Stimulated activated effector memory CD8-positive, alpha-beta T cell treated with anti-CD3 and anti-CD28 coated beads, Interleukin-12 subunit alpha, Interleukin-12 subunit beta, amount 100 ng/mL, for 72 hours (primary cell): Measurements from ENCODE around the gene GPR61.
A peak's percentile ranks its signal among the peaks of the same experiment; 100 is the strongest.

ENCODE experiments used
- ATAC-seq: fragments of 150-1000 bp; cut with Tn5 transposase; 2 replicates; pipeline ENCODE4 v1.10.0; 2021
- DNase-seq, 2 donors: peaks; one replicate each; pipeline ENCODE4 v3.0.0; 2021 to 2022; ENCODE audit warnings: low spot score in 2 of 2
- H3K27ac Mint-ChIP-seq: one replicate; pipeline ENCODE4 v1.8.0; 2022; ENCODE audit warnings: mild to moderate bottlenecking, mixed read lengths
- H3K36me3 Mint-ChIP-seq: one replicate; pipeline ENCODE4 v1.8.0; 2022; ENCODE audit warnings: mild to moderate bottlenecking, mixed read lengths
- H3K4me1 Mint-ChIP-seq: one replicate; pipeline ENCODE4 v1.8.0; 2022; ENCODE audit warnings: mixed read lengths
- H3K4me3 Mint-ChIP-seq: one replicate; pipeline ENCODE4 v1.8.0; 2022; ENCODE audit warnings: mild to moderate bottlenecking, mixed read lengths
- H3K9me3 Mint-ChIP-seq: one replicate; pipeline ENCODE4 v1.8.0; 2022; ENCODE audit warnings: mixed read lengths

The GPR61 gene

GRCh38 chr1:109538827-109539555, 681 bp upstream of the GPR61 start:
- no peaks in the 10 kb centered on the region for H3K36me3 Mint-ChIP-seq
- ATAC-seq (no peak), DNase-seq (no peak)
- H3K9me3 Mint-ChIP-seq: no peaks in the 10 kb centered on the region
- H3K4me3 Mint-ChIP-seq: no peak overlapping the region
- H3K4me1 Mint-ChIP-seq: no peaks in the 10 kb centered on the region
- H3K27ac Mint-ChIP-seq: no peak overlapping the region

DNA sequence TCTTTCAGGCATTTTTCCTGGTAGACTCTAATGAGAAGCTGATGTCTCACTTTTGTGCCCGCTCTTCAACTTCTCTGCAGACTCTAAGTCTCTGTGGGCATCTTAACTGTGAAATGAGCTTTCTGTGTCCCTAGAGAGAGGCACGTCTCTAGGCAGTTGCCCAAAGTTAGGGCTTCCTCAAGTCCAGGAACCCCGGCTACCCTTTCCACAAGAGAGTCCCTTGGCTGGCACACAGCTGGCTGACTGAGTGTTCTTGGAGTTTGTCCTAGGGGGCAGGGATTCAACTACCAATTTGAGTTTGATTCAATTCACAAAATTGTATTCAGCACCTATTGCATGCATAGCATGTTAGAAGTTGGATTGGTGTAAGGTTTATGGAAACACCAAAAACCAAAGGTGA, 1.4 kb downstream of the GPR61 start:
- Mint-ChIP-seq H3K9me3 (no peaks in the 10 kb centered on the region), H3K4me3 (no peak overlapping the region), H3K4me1 (peaks cover under 1% of the 10 kb centered on the region), H3K36me3 (no peaks in the 10 kb centered on the region), H3K27ac (no peak overlapping the region)
- DNase-seq (no peak), ATAC-seq (no peak)

DNA sequence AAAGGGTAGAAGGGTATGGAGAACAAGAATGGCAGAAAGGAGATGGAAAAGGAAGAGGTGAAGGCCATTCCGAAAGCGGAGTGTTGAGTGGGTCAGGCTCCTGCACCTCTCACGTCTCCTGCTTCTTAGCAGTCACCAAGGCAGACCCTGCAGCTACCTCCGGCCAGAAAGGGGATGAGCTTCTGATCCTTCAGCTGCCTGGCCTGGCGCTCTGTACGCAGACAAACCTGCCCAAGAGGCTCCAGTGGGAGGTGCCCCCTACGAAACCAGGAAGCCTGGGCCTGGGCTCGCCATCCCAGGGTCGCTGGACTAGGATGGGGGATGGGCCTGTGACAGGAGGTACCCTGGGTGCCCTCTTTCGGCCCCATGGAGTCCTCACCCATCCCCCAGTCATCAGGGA, 3.0 kb downstream of the GPR61 start:
- H3K4me3 Mint-ChIP-seq: no peak overlapping the region
- no peak for ATAC-seq

GRCh38 chr1:109543283-109543987, 3.8 kb downstream of the GPR61 start:
- Mint-ChIP-seq H3K9me3 (no peaks in the 10 kb centered on the region), H3K36me3 (peaks cover 7% of the 10 kb centered on the region), H3K27ac (no peak overlapping the region), H3K4me1 (peaks cover 20% of the 10 kb centered on the region), H3K4me3 (no peak overlapping the region)
- ATAC-seq (no peak), DNase-seq (no peak)

More for the DNA sequence above, 3.0 kb downstream of the GPR61 start:
- Mint-ChIP-seq H3K36me3 (no peaks in the 10 kb centered on the region), H3K27ac (no peak overlapping the region), H3K4me1 (peaks cover 15% of the 10 kb centered on the region), H3K9me3 (no peaks in the 10 kb centered on the region)
- no peak for DNase-seq

DNA sequence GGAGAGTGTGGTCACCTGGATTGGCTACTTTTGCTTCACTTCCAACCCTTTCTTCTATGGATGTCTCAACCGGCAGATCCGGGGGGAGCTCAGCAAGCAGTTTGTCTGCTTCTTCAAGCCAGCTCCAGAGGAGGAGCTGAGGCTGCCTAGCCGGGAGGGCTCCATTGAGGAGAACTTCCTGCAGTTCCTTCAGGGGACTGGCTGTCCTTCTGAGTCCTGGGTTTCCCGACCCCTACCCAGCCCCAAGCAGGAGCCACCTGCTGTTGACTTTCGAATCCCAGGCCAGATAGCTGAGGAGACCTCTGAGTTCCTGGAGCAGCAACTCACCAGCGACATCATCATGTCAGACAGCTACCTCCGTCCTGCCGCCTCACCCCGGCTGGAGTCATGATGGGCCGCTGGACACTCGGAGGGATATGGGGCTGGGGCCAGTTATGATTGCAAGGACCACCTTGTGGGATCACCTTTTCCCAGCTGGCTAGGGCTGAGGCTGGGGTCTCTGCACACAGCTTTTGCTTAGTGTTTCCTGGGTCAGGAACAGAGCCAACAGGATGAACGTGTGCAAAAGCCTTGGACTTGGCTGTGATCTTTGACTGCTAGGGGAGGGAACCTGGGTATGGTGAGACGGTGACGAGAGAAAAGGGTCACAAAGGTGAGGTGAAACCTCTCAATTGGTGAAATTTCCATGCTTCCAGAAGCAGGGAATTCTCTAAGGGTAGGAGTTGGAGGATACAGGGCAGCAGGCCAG, 4.5 kb downstream of the GPR61 start:
- DNase-seq (no peak), ATAC-seq (no peak)
- Mint-ChIP-seq H3K36me3 (peaks cover 13% of the 10 kb centered on the region), H3K4me1 (peaks cover 27% of the 10 kb centered on the region), H3K9me3 (no peaks in the 10 kb centered on the region), H3K4me3 (no peak overlapping the region), H3K27ac (peak overlapping the region; percentile 13)

DNA sequence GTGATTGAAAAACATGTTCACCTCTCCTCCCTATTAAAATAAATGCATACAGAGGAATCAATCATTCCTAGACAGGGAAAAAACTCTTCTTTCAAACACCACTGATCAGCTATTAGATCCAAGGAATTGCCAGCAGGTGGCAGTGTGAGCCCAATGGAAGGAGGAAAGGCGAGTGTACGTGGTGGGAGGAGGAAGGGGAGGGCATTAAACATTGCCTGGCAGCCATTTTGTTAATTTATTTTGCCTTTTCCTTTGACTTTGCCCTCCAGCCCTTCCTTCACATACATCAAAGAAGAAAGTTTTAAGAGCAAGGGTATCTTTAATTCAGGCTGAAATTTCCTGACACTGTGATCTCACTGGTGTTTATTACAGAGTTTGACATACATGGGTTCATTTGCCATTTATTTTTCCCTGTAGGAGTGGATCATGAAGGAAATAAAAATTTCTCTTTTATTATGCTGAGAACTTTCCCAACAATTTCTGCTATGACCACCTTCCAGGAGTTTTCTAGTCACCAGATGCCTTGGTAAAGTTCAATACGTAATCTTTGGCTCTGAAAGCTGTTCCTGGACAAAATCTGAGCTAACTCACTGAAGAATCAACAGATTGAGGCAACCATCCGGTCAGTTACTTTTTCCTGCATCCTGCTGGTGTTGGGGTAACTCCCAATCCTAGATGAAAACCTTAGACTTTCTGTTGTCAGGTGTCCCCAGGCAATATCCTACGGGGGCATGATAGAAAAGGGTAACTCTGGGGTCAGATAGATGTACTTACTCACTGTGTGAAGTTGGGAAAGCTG, 6.8 kb downstream of the GPR61 start:
- peak; percentile 78 to 91 for DNase-seq
- Mint-ChIP-seq H3K4me3 (peak overlapping the region; percentile 97), H3K4me1 (peaks cover 42% of the 10 kb centered on the region), H3K36me3 (peaks cover 16% of the 10 kb centered on the region), H3K27ac (peak overlapping the region; percentile 98), H3K9me3 (no peaks in the 10 kb centered on the region)
- peak; percentile 58 for ATAC-seq

DNA sequence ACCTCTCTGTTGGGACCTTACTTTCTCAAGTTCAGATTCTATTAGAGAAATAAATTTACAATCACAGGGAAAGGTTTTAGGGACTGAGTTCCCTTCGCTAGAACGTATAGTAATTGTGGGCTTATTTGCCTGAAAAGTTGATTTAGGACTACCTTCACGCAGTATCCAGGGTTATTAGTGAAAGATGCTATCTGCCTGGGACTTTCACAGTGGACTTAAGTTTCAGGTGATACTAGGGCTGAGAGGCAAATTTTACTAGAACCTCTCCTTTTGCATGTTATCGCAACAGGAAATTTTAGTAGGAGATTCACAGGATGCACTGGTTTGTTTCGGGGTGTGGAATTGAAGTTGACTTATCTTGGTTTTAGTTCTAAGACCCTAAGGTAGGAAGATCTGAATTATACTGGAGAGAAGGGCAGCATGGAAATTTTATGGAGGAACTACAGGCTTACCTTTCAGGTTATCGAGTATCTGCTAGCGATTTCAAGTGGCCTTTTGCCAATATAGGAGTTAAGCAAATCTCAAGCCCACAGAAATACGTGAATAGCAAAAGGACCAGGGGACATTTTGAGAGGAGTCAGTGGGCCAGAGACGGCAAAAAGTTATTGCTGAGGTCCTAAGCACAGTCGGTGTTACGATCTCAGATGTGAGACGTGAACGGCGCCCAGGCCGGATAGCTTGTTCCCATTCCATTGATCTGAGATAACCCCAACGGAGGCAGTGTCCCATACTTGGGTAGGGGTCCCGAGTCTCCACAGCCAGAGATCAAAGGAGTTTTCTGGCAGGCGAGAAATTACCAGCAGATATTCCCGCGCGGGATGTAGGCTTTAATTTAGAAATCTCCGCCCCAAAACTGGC, 8.0 kb downstream of the GPR61 start:
- Mint-ChIP-seq H3K36me3 (peaks cover 22% of the 10 kb centered on the region), H3K9me3 (no peaks in the 10 kb centered on the region), H3K4me3 (peak overlapping the region; percentile 97), H3K27ac (peak overlapping the region; percentile 98), H3K4me1 (peaks cover 45% of the 10 kb centered on the region)
- DNase-seq: peak in 1 of 2 donors; percentile 72
- ATAC-seq: peak; percentile 12

GRCh38 chr1:109548321-109549267, 8.9 kb downstream of the GPR61 start, which contains the start of gene GNAI3:
TSS of gene GNAI3 (plus strand) at chr1:109548615. CDS start at chr1:109548721, 106 bp downstream.
- ATAC-seq (peak; percentile 99), DNase-seq (peak; percentile 78 to 97)
- peak within 1 kb of the TSS; percentile 98 for H3K27ac Mint-ChIP-seq
- H3K9me3 Mint-ChIP-seq: no peaks in the 10 kb centered on the region
- H3K36me3 Mint-ChIP-seq: peaks cover 24% of the 10 kb centered on the region
- H3K4me1 Mint-ChIP-seq: peaks cover 50% of the 10 kb centered on the region
- peak within 1 kb of the TSS; percentile 97 for H3K4me3 Mint-ChIP-seq

DNA sequence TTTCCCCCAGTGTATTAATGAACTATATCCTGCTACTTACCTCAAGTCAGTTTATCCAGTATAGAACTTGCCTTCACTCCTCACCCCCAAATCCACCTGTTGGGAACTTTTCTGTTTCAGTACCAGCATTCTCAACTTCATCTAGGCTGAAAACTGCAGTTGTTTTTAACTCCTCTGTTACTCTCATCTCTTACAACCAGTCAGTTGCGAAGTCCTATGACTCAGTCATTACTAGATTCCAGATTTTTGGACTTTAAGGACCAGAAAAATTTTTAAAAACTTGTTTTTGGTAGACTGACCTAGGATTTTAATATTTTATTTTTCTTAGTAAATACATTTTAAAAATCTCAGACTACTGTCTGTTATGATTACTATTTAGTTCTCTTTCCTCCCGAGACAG, 16.9 kb downstream of the GPR61 start:
- H3K4me1 Mint-ChIP-seq: peaks cover 71% of the 10 kb centered on the region
- H3K9me3 Mint-ChIP-seq: no peaks in the 10 kb centered on the region
- no peak for DNase-seq
- peaks cover 22% of the 10 kb centered on the region for H3K36me3 Mint-ChIP-seq
- H3K4me3 Mint-ChIP-seq: no peak overlapping the region
- no peak for ATAC-seq
- H3K27ac Mint-ChIP-seq: peak overlapping the region; percentile 11

- Mint-ChIP-seq H3K4me1 (peaks cover 74% of the 10 kb centered on the region), H3K9me3 (no peaks in the 10 kb centered on the region), H3K4me3 (no peak overlapping the region), H3K27ac (no peak overlapping the region), H3K36me3 (peaks cover 18% of the 10 kb centered on the region)
- no peak for ATAC-seq
- no peak for DNase-seq
These were observed 17.8 kb downstream of the GPR61 start for GRCh38 chr1:109557520-109557919.

DNA sequence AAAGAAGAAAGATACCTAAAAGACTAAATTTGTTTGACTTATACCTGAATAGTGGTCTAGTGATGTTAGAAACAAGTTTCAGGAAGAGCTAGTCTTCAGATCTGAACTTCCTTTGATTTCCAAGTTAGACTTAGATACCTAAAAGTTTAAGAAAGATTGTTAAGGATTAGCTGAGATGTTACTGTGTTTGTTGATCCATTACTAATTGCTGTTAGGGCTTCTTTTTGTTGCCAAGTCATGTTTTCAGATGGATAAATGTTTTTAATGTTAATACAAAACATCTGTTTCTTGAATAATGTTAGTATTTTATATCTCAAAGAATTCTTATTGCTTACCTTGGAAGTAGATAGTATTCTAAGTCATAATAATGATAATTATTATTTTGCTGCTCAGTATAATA, 20.3 kb downstream of the GPR61 start:
- Mint-ChIP-seq H3K4me1 (peaks cover 70% of the 10 kb centered on the region), H3K27ac (no peak overlapping the region), H3K36me3 (peaks cover 5% of the 10 kb centered on the region), H3K9me3 (no peaks in the 10 kb centered on the region), H3K4me3 (no peak overlapping the region)
- DNase-seq (no peak), ATAC-seq (no peak)

DNA sequence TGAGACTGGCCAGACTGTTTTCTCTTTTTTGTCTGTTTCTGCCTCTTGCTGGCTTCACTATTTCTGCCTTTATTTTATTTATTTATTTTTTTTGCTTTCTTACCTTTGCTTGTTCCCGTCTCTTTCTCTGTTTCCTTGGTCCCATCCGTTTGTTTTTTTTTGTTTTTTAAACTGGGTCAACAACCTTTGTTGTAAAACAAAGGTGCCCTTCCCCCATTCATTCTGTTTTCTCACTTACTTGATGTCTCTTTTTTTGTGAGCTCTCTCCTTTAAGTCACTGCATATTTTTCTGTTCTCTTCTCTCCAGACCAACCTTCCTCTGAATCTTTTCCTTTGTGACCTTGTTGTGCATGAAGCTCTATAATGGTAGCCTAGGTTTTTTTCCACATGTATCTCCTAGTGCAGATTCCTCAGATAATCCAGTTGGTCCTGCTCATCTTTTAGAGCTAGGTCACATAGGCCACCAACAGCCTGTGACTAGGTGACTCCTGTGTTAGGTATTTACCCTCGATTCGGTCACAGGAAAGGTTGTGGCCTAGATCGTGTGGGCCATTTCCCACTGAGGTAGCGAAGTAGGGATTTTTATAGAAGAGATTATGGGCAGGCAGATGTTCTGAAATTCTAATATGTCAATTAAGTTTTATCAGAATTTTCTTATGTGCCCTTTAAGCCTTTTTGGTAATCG, 24.7 kb downstream of the GPR61 start:
- Mint-ChIP-seq H3K36me3 (peaks cover 5% of the 10 kb centered on the region), H3K27ac (peak overlapping the region; percentile 32), H3K4me1 (peaks cover 57% of the 10 kb centered on the region), H3K9me3 (no peaks in the 10 kb centered on the region), H3K4me3 (peak overlapping the region; percentile 4)
- peak; percentile 51 for ATAC-seq
- no peak for DNase-seq

DNA sequence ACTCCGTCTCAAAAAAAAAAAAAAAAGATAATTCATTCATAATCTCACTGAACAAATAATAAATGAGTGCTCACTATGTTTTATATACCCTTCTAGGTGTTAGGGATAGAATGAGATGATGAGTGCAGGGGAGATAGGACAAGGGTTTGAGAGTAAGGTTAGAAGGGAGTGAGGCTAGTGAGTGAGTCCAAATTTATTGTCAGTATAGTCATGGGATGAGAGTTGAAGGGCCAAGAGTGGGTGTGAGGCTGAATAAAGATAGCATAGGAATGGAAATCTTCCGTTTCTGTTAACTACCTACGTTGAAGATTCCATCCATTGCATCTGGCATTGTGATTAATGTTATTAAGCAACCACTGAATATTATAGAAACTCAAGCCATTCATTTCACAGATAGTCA, 25.6 kb downstream of the GPR61 start:
- H3K27ac Mint-ChIP-seq: no peak overlapping the region
- no peak overlapping the region for H3K4me3 Mint-ChIP-seq
- H3K4me1 Mint-ChIP-seq: peaks cover 51% of the 10 kb centered on the region
- H3K9me3 Mint-ChIP-seq: no peaks in the 10 kb centered on the region
- peaks cover 5% of the 10 kb centered on the region for H3K36me3 Mint-ChIP-seq
- DNase-seq (no peak), ATAC-seq (no peak)
